ENCODE results near the gene SEMA4D. TPM values are rescaled to one million over a fixed set of nuclear protein-coding genes. Genes with fewer than 3 reads are reported as not detected.
"Not testable (repeated sequence)": the region's sequence is repeated elsewhere in the genome, so short reads cannot be mapped to it uniquely, and the experiment has no call there.

The SEMA4D gene
- total RNA-seq, 4 donors from 2014 or later: 13.4 to 27.3 (median 24.8) TPM

DNA sequence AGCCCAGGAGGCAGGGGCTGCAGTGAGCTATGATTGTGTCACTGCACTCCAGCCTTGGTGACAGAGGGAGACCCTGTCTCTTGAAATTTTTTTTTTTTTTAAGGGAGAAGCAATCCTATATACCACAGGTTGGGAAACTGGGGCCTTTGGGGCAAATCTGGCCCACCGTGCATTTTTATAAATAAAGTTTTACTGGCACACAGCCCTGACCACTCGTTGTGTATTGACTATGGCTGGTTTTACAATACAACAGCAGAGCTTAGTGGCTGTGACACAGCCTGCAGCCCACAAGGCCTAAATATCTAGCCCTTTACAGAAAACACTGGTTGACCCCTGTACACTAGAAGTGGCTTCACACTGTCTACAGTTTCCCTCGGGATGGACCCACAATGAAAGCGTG is 121.6 kb downstream of the SEMA4D start:
- Histone ChIP-seq H3K9me3 (no peaks in the 10 kb centered on the region), H3K4me3 (no peak overlapping the region), H3K27me3 (no peaks in the 10 kb centered on the region), H3K4me1 (no peaks in the 10 kb centered on the region), H3K36me3 (peaks cover 0 to 63% (median 0%) of the 10 kb centered on the region in 3 donors), H3K27ac (no peak overlapping the region)
- TF ChIP-seq, protein P1, sequence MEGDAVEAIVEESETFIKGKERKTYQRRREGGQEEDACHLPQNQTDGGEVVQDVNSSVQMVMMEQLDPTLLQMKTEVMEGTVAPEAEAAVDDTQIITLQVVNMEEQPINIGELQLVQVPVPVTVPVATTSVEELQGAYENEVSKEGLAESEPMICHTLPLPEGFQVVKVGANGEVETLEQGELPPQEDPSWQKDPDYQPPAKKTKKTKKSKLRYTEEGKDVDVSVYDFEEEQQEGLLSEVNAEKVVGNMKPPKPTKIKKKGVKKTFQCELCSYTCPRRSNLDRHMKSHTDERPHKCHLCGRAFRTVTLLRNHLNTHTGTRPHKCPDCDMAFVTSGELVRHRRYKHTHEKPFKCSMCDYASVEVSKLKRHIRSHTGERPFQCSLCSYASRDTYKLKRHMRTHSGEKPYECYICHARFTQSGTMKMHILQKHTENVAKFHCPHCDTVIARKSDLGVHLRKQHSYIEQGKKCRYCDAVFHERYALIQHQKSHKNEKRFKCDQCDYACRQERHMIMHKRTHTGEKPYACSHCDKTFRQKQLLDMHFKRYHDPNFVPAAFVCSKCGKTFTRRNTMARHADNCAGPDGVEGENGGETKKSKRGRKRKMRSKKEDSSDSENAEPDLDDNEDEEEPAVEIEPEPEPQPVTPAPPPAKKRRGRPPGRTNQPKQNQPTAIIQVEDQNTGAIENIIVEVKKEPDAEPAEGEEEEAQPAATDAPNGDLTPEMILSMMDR (IDR thresholded peaks at IDR 0.05): no peak
- TF ChIP-seq EP300 (IDR thresholded peaks at IDR 0.05): no peak
- no peak for TF ChIP-seq POLR2A (IDR thresholded peaks at IDR 0.05)
- no peak for DNase-seq (ENCODE audit: low spot score in 2 of 2)
- 86 to 91% methylated on average over 4 of the region's 4 CpGs for WGBS, 2 donors

DNA sequence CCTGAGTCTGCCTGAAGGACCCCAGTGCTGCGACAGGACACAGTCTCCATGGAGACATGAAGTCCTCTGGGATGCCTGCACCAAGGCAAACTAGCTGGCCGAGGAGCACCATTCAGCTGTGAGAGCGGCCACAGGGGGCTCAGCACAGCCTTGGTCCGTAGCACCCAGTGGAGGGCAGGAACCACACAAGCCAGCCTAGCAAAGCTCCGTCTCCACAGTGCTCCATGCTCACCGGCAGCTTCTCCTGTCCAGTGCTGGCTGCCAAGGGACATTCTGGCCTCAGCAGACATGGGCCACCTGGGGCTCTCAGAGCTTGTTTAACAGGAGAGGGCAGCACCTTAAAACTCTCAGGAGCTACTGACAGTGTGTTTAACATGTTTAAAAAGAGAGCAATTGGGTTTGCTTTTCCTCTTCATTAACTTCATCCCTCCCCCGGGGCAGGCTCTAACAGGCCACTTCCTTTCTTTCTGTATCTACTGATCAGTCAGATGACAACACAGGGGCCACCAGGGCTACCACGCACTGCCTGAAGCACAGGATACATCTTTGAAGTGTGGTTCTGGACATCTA is 122.6 kb downstream of the SEMA4D start:
- 61% methylated on average over 8 of the region's 8 CpGs for WGBS, 2 donors
- H3K27ac ChIP-seq: peak overlapping the region in 1 of 4 donors; percentile 11
- no peaks in the 10 kb centered on the region for H3K9me3 ChIP-seq
- no peaks in the 10 kb centered on the region for H3K27me3 ChIP-seq
- no peak overlapping the region for H3K4me3 ChIP-seq
- H3K36me3 ChIP-seq: peaks cover 0 to 53% (median 0%) of the 10 kb centered on the region in 3 donors
- H3K4me1 ChIP-seq: no peaks in the 10 kb centered on the region
- DNase-seq (ENCODE audit: low spot score in 2 of 2): no peak
- TF ChIP-seq, protein P1 (IDR thresholded peaks at IDR 0.05): no peak
- TF ChIP-seq EP300 (IDR thresholded peaks at IDR 0.05) (no peak), POLR2A (IDR thresholded peaks at IDR 0.05) (no peak)

DNA sequence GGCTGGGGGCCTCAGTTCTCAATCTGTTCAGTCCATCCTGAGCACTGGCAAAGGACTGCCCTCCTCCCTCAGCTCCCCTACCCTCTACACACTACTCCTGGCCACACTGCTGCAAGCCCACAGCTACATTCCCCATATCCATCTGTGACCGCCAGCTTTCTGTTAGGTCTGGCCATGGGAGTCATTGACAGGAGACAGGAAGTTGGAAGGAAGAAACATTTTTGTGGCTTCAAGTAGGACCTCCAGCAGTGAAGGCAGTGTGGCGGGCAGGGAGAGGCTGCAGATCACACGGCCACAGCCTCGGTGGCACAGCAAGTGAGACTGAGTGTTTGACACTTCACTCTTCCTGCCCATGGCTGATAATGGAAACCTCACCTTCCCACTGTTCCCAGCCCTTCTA is 123.7 kb downstream of the SEMA4D start:
- no peak overlapping the region for H3K27ac ChIP-seq
- peaks cover 0 to 42% (median 0%) of the 10 kb centered on the region in 3 donors for H3K36me3 ChIP-seq
- H3K9me3 ChIP-seq: no peaks in the 10 kb centered on the region
- no peaks in the 10 kb centered on the region for H3K4me1 ChIP-seq
- TF ChIP-seq, protein P1 (IDR thresholded peaks at IDR 0.05): no peak
- TF ChIP-seq POLR2A (IDR thresholded peaks at IDR 0.05) (no peak), EP300 (IDR thresholded peaks at IDR 0.05) (no peak)
- DNase-seq (ENCODE audit: low spot score in 2 of 2): no peak
- H3K4me3 ChIP-seq: no peak overlapping the region
- WGBS, 2 donors: 83 to 89% methylated on average over 4 of the region's 4 CpGs
- H3K27me3 ChIP-seq: no peaks in the 10 kb centered on the region

- no peak overlapping the region for H3K27ac ChIP-seq
- WGBS, 2 donors: 90 to 96% methylated on average over 8 of the region's 8 CpGs
- DNase-seq (ENCODE audit: low spot score in 2 of 2): no peak
These were observed 124.9 kb downstream of the SEMA4D start for GRCh38 chr9:89372979-89373378.

GRCh38 chr9:89372230-89372816 is 125.6 kb downstream of the SEMA4D start:
- no peak for DNase-seq (ENCODE audit: low spot score in 2 of 2)
- H3K27me3 ChIP-seq: no peaks in the 10 kb centered on the region
- 73 to 77% methylated on average over 12 to 14 of the region's 14 CpGs for WGBS, 2 donors
- no peaks in the 10 kb centered on the region for H3K9me3 ChIP-seq
- TF ChIP-seq, protein P1 (IDR thresholded peaks at IDR 0.05): no peak
- TF ChIP-seq POLR2A (IDR thresholded peaks at IDR 0.05) (no peak), EP300 (IDR thresholded peaks at IDR 0.05) (no peak)
- H3K36me3 ChIP-seq: peaks cover 0 to 25% (median 0%) of the 10 kb centered on the region in 3 donors
- no peak overlapping the region for H3K27ac ChIP-seq
- H3K4me1 ChIP-seq: no peaks in the 10 kb centered on the region
- H3K4me3 ChIP-seq: no peak overlapping the region

More at GRCh38 chr9:89372979-89373378, 124.9 kb downstream of the SEMA4D start:
- H3K4me3 ChIP-seq: no peak overlapping the region
- no peaks in the 10 kb centered on the region for H3K27me3 ChIP-seq
- no peak for TF ChIP-seq EP300 (IDR thresholded peaks at IDR 0.05)
- no peak for TF ChIP-seq POLR2A (IDR thresholded peaks at IDR 0.05)
- TF ChIP-seq, protein P1 (IDR thresholded peaks at IDR 0.05): no peak
- peaks cover 0 to 32% (median 0%) of the 10 kb centered on the region in 3 donors for H3K36me3 ChIP-seq
- H3K4me1 ChIP-seq: no peaks in the 10 kb centered on the region
- no peaks in the 10 kb centered on the region for H3K9me3 ChIP-seq

DNA sequence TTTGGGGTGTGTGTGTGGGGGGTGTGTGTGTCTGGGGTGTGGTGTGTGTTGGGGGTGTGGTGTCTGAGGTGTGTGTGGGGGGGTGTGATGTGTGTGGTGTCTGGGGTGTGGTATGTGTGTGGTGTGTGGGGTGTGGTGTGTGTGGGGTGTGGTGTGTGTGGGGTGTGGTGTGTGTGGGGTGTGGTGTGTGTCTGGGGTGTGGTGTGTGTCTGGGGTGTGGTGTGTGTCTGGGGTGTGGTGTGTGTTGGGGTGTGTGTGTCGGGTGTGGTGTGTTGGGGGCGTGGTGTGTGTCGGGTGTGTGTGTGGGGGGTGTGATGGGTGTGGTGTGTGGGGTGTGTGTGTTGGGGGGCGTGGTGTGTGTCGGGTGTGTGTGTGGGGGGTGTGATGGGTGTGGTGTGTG is 126.1 kb downstream of the SEMA4D start:
- not testable (repeated sequence) for H3K27ac ChIP-seq; H3K9me3 ChIP-seq; DNase-seq (ENCODE audit: low spot score in 2 of 2); H3K4me1 ChIP-seq; H3K4me3 ChIP-seq; H3K27me3 ChIP-seq
- H3K36me3 ChIP-seq: peaks cover 0 to 20% (median 0%) of the 10 kb centered on the region in 3 donors
- WGBS, 2 donors: 90 to 93% methylated on average over 2 to 5 of the region's 5 CpGs
